Neural cell (in vitro differentiated cells): ENCODE results near the gene PRDM2. TPM values are rescaled to one million over a fixed set of nuclear protein-coding genes. Genes with fewer than 3 reads are reported as not detected.

Source experiments
- H2AFZ ChIP-seq: fragments of 200-600, 300-800 bp; sonication (generic), shearing (Covaris generic); 2 replicates; pipeline ENCODE4 v1.6.0; 2014; ENCODE audit warnings: low read depth, mild to moderate bottlenecking, antibody characterized with exemption, low read length, moderate library complexity
- H3F3A ChIP-seq: fragments of 200-600 bp; shearing (Covaris generic); 2 replicates; pipeline ENCODE4 v1.6.1; 2016; ENCODE audit warnings: mild to moderate bottlenecking, moderate library complexity, mixed read lengths, antibody characterized with exemption, low read length; ENCODE audit not compliant: insufficient read depth, poor library complexity, severe bottlenecking
- H3K27ac ChIP-seq: fragments of 200-600, 300-800 bp; sonication (generic), shearing (Covaris generic); 2 replicates; pipeline ENCODE4 v1.5.1; 2014; ENCODE audit warnings: mild to moderate bottlenecking, low read length, moderate library complexity
- H3K27me3 ChIP-seq: fragments of 300-800, 200-600 bp; sonication (generic), shearing (Covaris generic); 2 replicates; pipeline ENCODE4 v1.6.0; 2014; ENCODE audit warnings: mild to moderate bottlenecking, low read depth, low read length, moderate library complexity; ENCODE audit not compliant: insufficient read depth
- H3K36me3 ChIP-seq: fragments of 300-800, 200-600 bp; sonication (generic), shearing (Covaris generic); 2 replicates; pipeline ENCODE4 v1.5.1; 2014; ENCODE audit warnings: mild to moderate bottlenecking, antibody characterized with exemption, low read length, moderate library complexity; ENCODE audit not compliant: insufficient read depth
- H3K4me2 ChIP-seq: fragments of 300-800, 200-600 bp; sonication (generic), shearing (Covaris generic); 2 replicates; pipeline ENCODE4 v1.6.0; 2014; ENCODE audit warnings: mild to moderate bottlenecking, low read length
- H3K4me3 ChIP-seq: fragments of 300-800, 200-600 bp; sonication (generic), shearing (Covaris generic); 2 replicates; pipeline ENCODE4 v1.5.1; 2014; ENCODE audit warnings: mild to moderate bottlenecking, low read length, moderate library complexity
- H3K79me2 ChIP-seq: fragments of 200-600 bp; shearing (Covaris generic); replicated peaks from 2 replicates; pipeline ENCODE4 v1.6.0; 2014; ENCODE audit warnings: mild to moderate bottlenecking, low read length, moderate library complexity; ENCODE audit not compliant: insufficient read depth
- H3K9ac ChIP-seq: fragments of 300-800, 200-600 bp; sonication (generic), shearing (Covaris generic); 2 replicates; pipeline ENCODE4 v1.6.1; 2016; ENCODE audit warnings: mild to moderate bottlenecking, low read length, mixed read lengths
- H3K9me2 ChIP-seq: fragments of 200-600 bp; shearing (Covaris generic); 2 replicates; pipeline ENCODE4 v1.6.1; 2016; ENCODE audit warnings: mild to moderate bottlenecking, low read length, mixed read lengths; ENCODE audit not compliant: insufficient read depth
- H3K9me3 ChIP-seq: fragments of 200-600, 300-800 bp; sonication (generic), shearing (Covaris generic); 2 replicates; pipeline ENCODE4 v1.6.1; 2016; ENCODE audit warnings: mild to moderate bottlenecking, mixed run types, low read length, moderate library complexity, mixed read lengths
- H4K20me1 ChIP-seq: fragments of 200-600 bp; shearing (Covaris generic); 2 replicates; pipeline ENCODE4 v1.6.1; 2016; ENCODE audit warnings: mild to moderate bottlenecking, mixed run types; ENCODE audit not compliant: insufficient read depth
- EP300 ChIP-seq: fragments of 450-650 bp; conservative IDR thresholded peaks from 2 replicates; pipeline ENCODE4 v1.6.1; 2014; ENCODE audit warnings: antibody characterized with exemption, mild to moderate bottlenecking, moderate library complexity; ENCODE audit not compliant: poor library complexity, severe bottlenecking
- EZH2 ChIP-seq: fragments of 200-600, 300-800 bp; shearing (Covaris generic), sonication (generic); IDR thresholded peaks from 2 replicates; pipeline ENCODE4 v1.6.1; 2014; ENCODE audit warnings: antibody characterized with exemption, low read length, borderline replicate concordance, mild to moderate bottlenecking; ENCODE audit not compliant: insufficient read depth, poor library complexity, severe bottlenecking
- MXI1 ChIP-seq: fragments of 450-650 bp; conservative IDR thresholded peaks from 2 replicates; pipeline ENCODE4 v1.6.1; 2014; ENCODE audit warnings: antibody characterized with exemption, mild to moderate bottlenecking; ENCODE audit not compliant: poor library complexity, severe bottlenecking
- POLR2AphosphoS5 ChIP-seq: IDR thresholded peaks from 2 replicates; pipeline ENCODE4 v1.6.1; 2012
- RAD21 ChIP-seq: fragments of 450-650 bp; conservative IDR thresholded peaks from 2 replicates; pipeline ENCODE4 v1.6.1; 2014; ENCODE audit warnings: antibody characterized with exemption, mild to moderate bottlenecking, moderate library complexity
- SMC3 ChIP-seq: fragments of 450-650 bp; conservative IDR thresholded peaks from 2 replicates; pipeline ENCODE4 v1.6.1; 2014; ENCODE audit warnings: antibody characterized with exemption, mild to moderate bottlenecking, moderate library complexity; ENCODE audit not compliant: poor library complexity
- TAF1 ChIP-seq: IDR thresholded peaks from 2 replicates; pipeline ENCODE4 v1.6.1; 2012; ENCODE audit warnings: low read depth
- polyA plus RNA-seq: library from polyadenylated mRNA; depleted of rRNA; stranded (reverse); fragments of >200 nt; gene quantifications from 2 replicates; pipeline ENCODE4 v1.2.3, GENCODE V29; 2014
- TF ChIP-seq, protein P1 (sequence below): IDR thresholded peaks from 2 replicates; pipeline ENCODE4 v1.6.1; 2012; ENCODE audit warnings: borderline replicate concordance
- TF ChIP-seq, protein P2 (sequence below): fragments of 450-650 bp; IDR thresholded peaks from 2 replicates; pipeline ENCODE4 v1.5.1; 2014; ENCODE audit warnings: antibody characterized with exemption, mild to moderate bottlenecking, moderate library complexity; ENCODE audit not compliant: poor library complexity, severe bottlenecking

Gene PRDM2
- polyA plus RNA-seq, 1 donor from 2014 or later: 10.7 TPM

DNA sequence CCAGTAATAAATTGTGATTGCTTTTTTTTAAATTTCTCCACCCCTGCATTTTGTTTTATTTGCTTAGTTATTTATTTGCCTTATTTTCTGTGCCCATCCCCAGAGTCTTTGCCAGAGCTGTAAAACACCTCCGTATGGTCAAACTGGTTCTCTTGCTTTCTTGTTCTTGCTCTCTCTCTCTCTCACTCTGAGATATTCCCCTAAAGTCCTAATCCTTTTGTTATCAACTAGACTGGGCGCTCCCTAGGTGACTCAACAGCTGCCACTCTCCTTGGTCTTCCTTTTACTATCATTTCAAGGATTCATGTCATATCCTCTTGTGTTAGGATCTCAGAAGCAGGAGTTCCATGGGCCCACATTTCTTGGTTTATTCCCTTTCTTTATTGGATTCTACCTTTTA is 160.0 kb downstream of the PRDM2 start:
- TF ChIP-seq TAF1: no peak
- TF ChIP-seq EP300: no peak
- no peak for TF ChIP-seq SMC3
- TF ChIP-seq, protein P1, sequence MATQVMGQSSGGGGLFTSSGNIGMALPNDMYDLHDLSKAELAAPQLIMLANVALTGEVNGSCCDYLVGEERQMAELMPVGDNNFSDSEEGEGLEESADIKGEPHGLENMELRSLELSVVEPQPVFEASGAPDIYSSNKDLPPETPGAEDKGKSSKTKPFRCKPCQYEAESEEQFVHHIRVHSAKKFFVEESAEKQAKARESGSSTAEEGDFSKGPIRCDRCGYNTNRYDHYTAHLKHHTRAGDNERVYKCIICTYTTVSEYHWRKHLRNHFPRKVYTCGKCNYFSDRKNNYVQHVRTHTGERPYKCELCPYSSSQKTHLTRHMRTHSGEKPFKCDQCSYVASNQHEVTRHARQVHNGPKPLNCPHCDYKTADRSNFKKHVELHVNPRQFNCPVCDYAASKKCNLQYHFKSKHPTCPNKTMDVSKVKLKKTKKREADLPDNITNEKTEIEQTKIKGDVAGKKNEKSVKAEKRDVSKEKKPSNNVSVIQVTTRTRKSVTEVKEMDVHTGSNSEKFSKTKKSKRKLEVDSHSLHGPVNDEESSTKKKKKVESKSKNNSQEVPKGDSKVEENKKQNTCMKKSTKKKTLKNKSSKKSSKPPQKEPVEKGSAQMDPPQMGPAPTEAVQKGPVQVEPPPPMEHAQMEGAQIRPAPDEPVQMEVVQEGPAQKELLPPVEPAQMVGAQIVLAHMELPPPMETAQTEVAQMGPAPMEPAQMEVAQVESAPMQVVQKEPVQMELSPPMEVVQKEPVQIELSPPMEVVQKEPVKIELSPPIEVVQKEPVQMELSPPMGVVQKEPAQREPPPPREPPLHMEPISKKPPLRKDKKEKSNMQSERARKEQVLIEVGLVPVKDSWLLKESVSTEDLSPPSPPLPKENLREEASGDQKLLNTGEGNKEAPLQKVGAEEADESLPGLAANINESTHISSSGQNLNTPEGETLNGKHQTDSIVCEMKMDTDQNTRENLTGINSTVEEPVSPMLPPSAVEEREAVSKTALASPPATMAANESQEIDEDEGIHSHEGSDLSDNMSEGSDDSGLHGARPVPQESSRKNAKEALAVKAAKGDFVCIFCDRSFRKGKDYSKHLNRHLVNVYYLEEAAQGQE: no peak
- no peak for TF ChIP-seq POLR2AphosphoS5
- no peak for TF ChIP-seq RAD21
- TF ChIP-seq, protein P2, sequence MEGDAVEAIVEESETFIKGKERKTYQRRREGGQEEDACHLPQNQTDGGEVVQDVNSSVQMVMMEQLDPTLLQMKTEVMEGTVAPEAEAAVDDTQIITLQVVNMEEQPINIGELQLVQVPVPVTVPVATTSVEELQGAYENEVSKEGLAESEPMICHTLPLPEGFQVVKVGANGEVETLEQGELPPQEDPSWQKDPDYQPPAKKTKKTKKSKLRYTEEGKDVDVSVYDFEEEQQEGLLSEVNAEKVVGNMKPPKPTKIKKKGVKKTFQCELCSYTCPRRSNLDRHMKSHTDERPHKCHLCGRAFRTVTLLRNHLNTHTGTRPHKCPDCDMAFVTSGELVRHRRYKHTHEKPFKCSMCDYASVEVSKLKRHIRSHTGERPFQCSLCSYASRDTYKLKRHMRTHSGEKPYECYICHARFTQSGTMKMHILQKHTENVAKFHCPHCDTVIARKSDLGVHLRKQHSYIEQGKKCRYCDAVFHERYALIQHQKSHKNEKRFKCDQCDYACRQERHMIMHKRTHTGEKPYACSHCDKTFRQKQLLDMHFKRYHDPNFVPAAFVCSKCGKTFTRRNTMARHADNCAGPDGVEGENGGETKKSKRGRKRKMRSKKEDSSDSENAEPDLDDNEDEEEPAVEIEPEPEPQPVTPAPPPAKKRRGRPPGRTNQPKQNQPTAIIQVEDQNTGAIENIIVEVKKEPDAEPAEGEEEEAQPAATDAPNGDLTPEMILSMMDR: no peak
- TF ChIP-seq MXI1: no peak
- Histone ChIP-seq H3K36me3 (no peaks in the 10 kb centered on the region), H3F3A (no peaks in the 10 kb centered on the region), H4K20me1 (no peaks in the 10 kb centered on the region), H3K9me3 (peaks cover 9% of the 10 kb centered on the region), H2AFZ (no peak overlapping the region), H3K79me2 (no peaks in the 10 kb centered on the region), H3K4me2 (no peak overlapping the region), H3K27ac (no peak overlapping the region), H3K9ac (no peak overlapping the region), H3K4me3 (no peak overlapping the region), H3K9me2 (no peaks in the 10 kb centered on the region), H3K27me3 (no peaks in the 10 kb centered on the region)

DNA sequence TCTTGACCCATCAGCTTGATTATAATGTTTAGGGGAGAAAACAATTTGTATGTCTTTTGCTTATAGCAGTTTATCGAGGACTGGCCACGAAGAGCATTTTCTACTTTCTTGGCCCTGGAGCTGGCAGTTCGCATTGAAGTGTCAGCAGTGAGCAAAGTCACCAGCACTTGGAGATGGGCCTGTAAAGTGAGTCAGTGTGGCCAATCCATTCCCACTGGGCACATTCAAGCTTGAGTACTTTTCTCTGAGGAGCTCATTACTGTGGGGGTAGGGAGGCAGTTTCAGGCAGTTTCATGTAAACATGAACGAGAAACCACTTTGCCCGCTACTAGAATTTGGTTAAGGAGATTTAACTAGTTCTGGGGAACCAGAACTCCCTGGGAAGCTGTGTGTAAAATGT is 164.8 kb downstream of the PRDM2 start:
- Histone ChIP-seq H3K79me2 (no peaks in the 10 kb centered on the region), H3K4me2 (no peak overlapping the region), H2AFZ (no peak overlapping the region), H3K9me3 (no peaks in the 10 kb centered on the region), H3K4me3 (no peak overlapping the region), H3K36me3 (no peaks in the 10 kb centered on the region), H4K20me1 (no peaks in the 10 kb centered on the region), H3K27ac (no peak overlapping the region), H3K9ac (no peak overlapping the region), H3F3A (no peaks in the 10 kb centered on the region), H3K27me3 (no peaks in the 10 kb centered on the region), H3K9me2 (no peaks in the 10 kb centered on the region)
- TF ChIP-seq RAD21 (no peak), SMC3 (no peak), EZH2 (no peak), MXI1 (no peak), TAF1 (no peak), POLR2AphosphoS5 (no peak)
- TF ChIP-seq, protein P2: no peak
